HG03095 (cell line): ENCODE data around the gene IKBIP.
"Not testable (repeated sequence)": the region's sequence is repeated elsewhere in the genome, so short reads cannot be mapped to it uniquely, and the experiment has no call there.

Experiments
- ATAC-seq: cut with Tn5 transposase; IDR thresholded peaks from one replicate; pipeline ENCODE4 v1.9.1; 2021; ENCODE audit warnings: moderate library complexity; ENCODE audit not compliant: unreplicated experiment

IKBIP gene

DNA sequence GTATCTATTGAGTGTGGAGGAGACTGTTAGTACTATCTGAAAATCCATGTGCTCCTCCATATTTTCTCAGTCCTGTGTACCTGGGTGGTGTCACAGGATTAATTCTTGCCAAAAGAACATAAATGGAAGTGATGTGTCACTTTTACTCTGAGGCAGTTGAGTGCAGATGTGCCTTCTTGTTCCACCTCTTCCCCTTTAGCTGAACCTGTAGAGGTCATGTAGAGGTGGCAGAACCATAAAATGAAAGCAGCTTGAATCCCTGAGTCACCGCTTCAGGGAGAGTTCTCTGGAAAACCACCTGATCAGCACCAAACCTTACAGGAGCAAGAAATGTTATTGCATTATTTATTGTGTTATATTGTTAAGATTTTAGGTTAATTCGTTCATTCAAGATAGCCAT is 65.8 kb downstream of the IKBIP start:
- ATAC-seq = no peak

DNA sequence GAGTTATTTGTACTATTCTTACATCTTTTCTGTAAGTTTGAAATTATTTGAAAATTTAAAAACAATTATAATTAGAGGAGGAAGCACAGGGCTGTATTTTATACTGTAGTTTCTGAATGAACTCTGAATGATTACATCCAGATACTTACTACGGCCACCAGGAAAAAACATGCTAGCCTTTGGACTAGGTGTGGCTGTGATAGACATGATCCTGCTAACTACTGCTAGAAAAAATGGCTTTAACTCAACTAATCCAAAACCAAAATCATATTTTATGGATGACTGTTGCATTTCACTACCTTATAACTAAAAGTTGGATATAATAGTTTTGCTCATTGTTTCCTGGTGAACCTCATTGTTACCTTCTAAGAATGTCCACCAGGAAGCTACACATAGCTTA is 66.2 kb downstream of the IKBIP start:
- no peak for ATAC-seq

DNA sequence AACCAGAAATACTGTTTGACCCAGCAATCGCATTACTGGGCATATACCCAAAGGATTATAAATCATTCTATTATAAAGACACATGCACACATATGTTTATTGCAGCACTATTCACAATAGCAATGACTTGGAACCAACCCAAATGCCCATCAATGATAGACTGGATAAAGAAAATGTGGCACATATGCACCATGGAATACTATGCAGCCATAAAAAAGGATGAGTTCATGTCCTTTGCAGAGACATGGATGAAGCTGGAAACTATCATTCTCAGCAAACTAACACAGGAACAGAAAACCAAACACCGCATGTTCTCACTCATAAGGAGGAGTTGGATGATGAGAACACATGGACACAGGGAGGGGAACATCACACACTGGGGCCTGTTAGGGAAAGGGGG is 67.8 kb downstream of the IKBIP start:
- not testable (repeated sequence) for ATAC-seq

DNA sequence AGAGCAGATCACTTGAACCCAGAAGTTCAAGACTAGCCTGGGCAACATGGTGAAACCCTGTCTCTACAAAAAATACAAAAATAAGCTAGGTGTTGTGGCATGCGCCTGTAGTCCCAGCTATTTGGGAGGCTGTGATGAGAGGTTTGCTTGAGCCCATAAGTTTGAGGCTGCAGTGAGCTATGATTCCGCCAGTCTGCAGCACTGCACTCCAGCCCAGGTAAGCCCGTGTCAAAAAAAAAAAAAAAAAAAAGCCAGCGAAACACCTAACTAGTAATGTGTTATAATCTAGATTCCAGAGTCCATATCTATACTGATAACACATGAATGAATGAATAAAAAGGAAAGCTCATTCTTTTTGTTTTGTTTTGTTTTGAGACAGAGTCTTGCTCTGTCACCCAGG is 69.6 kb downstream of the IKBIP start:
- ATAC-seq = no peak
